ENCODE results near the gene LRRC58.

The LRRC58 gene

GRCh38 chr3:120274739-120275167 lies 74.4 kb downstream of the LRRC58 start:
- no peak for DNase-seq
